ENCODE results near the gene TAAR9. TPM values are rescaled to one million over a fixed set of nuclear protein-coding genes. Genes with fewer than 3 reads are reported as not detected.
"Not testable (repeated sequence)": the region's sequence is repeated elsewhere in the genome, so short reads cannot be mapped to it uniquely, and the experiment has no call there.

Gene TAAR9
- total RNA-seq, 1 donor from 2014 or later, result not detected

DNA sequence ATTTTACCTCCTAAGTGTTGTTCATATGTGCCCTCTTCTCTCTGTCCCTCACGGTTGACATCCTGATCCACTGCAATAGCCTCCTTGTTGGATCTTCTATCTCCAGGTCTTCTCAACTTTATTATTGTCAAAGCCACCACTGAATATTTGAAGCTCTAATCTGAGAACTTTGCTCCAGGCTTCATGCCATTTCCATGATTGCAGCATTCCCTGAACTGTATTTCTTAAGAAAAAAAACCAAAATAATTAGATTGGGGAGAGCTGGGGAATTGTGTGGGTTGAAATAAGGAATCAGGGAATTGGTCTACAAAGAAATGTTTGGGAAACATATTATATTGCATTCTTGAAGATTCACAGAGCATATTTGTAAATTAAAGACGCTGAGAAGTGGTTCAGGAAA, 22.7 kb upstream of the TAAR9 start:
- DNase-seq, result no peak

DNA sequence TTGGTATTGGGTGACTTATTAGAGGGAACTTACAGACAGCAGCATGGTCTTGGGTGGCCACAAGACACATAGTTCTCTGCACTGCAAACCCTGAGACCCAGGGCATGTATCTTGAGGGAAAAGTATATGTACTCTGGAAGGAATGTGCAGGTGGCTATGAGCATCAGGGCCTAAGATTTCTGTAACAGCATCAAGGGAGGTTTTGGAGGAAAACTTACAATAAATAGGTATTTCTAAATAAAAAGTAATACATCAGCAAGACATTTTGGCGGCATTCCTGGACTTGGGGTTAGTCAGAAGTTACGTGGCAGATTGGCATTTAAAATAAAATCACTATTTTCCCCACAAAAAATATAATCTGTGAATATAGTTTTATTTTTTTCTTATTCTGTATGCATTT, 17.1 kb upstream of the TAAR9 start:
- no peak for DNase-seq

DNA sequence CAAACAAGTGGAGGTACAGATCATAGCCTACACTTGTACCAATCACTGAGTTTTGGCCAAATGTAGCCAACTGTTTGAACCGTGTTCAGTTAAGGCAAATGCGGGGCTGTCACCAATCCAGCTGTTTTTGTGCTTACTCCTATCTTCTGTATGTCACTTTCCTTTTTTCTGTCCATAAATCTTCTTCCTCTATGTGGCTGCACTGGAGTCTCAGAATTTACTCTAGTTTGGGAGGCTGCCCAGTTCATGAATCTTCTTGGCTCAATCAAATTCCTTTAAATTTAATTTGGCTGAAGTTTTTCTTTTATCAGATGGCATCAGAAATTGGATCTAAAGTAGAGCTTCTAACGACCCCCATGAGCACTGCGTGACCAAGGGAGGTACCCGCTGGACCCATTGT, 13.4 kb upstream of the TAAR9 start:
- no peak for DNase-seq

DNA sequence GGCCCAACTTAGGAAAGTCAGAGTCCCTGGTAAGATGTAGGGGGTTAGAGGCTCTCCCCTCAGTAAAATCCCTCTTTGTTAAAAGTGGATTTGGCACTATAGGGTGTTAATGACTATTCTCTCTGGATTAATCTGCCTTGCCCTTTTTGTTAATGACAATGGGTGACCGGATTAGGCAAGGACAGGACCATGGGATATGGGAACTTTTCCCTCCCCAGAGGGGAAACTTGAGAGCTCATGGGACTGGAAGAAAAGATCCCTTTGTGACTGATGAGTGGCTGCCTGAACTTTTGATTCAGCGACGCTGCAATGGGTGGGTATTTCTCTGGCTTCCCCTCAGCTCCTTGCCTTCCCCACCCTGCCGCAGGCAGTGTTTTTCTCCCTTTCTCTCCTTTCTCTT, 12.2 kb upstream of the TAAR9 start:
- DNase-seq, result no peak

DNA sequence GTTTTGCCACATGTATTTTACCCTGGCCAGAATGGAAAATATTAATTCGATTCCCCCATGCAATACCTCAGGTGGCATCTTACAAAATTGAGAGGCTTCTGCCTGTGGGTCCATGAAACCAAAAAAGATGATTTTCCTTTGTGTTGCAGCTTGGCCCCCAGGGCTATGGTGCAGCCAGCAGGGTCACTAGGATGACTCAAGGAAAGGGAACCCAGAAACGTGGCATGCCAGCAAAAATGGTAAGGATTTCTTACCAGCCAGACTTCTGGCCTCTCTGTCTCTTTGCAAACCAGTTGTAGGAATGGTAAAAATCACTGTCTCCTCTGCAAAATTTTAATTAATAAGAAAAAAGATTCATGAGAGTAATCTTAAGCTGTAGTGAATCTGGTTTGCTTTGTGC, 11.6 kb upstream of the TAAR9 start:
- no peak for DNase-seq

DNA sequence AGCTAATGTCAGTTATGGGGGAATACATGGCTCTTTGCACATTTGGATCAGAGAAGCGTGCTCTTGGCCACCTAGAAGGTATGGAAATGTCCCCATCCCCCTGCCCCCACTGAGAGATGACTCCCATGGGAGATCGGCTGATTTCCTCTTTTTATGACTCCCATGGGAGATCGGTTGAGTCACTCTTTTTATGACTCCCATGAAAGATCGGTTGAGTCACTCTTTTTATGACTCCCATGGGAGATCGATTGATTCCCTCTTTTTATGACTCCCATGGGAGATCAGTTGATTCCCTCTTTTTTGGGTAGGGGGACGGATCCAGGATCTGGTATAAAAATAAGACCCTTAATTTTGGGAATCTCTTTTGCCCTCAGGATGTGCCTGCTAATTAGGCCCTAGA, 10.3 kb upstream of the TAAR9 start:
- DNase-seq, result no peak

DNA sequence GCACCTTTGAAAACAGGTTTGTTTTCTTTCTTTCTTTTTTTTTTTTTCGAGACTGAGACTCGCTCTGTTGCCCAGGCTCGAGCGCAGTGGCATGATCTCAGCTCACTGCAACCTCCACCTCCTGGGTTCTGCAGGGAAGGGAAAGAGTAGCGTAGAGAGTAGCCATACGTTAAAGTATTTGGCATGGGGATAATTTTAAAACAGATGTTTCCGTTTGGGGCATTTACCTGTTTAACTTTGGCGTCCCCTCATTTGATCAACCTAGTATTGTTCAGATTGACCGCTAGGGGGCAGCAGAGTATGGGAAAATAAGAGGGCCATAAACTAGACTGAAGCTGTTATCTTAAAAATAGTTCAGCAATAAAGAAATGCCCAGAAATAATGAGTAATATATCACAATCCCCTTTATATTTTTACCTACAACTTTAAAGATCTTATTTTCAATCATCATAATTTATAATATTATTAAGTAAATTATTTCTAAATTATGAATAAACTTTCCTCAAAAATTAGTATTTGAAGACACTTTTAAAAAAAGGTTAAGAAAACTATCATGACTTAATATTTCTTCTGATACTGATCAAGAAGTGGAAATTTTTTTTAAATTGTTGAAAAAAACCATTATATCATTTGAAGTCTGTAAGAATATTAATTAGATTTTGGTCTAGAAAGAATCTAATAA, 7.6 kb upstream of the TAAR9 start:
- DNase-seq, result no peak

DNA sequence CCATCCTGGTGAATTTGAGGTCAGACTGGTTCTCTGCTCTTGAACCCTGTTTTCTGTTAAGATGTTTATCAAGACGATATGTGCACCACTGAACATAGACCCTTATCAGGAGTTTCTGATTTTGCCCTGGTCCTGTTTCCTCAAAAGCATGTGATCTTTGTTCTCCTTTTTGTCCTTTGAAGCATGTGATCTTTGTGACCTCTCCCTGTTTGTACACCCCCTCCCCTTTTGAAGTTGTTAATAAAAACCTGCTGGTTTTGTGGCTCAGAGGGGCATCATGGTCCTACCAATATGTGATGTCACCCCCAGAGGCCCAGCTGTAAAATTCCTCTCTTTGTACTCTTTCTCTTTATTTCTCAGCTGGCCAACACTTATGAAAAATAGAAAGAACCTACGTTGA, 3.5 kb upstream of the TAAR9 start:
- not testable (repeated sequence) for DNase-seq

DNA sequence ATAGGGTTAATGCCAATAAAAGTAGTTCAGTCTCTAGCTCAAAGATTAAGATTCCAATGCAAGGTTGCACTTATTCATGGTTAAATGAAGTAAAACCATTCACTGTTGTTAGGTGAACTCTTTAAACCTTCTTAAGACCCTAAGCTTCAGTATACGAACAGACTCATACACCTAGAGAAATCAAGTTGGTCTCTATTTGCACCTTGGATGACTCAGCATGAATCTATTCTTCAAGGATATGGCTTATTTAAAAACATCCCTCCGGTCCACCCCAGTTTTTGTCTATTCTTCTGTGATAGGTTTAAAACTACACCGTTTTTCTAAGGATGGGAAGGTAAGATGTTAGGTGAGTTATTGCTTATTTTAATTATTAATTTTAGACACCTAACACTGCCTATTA, 932 bp upstream of the TAAR9 start:
- no peak for DNase-seq

DNA sequence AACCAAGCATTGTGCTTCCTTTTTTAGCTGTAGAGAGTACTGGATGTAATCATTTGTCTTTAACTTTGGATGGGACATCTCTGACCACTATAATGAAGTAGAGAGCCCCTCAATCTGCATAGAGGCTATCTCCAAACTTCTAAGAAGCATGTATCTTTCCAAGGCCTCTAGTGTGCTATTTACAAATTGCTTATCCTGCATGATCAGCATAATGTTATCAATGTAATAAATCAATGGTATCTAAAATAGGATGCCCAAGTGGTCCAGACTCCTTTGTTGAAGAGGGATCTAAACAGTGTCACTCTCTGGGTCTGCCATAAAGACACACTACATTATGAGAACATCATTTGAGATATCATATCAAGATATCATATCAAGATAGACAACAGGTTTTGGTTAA, 6.7 kb downstream of the TAAR9 start:
- no peak for DNase-seq

DNA sequence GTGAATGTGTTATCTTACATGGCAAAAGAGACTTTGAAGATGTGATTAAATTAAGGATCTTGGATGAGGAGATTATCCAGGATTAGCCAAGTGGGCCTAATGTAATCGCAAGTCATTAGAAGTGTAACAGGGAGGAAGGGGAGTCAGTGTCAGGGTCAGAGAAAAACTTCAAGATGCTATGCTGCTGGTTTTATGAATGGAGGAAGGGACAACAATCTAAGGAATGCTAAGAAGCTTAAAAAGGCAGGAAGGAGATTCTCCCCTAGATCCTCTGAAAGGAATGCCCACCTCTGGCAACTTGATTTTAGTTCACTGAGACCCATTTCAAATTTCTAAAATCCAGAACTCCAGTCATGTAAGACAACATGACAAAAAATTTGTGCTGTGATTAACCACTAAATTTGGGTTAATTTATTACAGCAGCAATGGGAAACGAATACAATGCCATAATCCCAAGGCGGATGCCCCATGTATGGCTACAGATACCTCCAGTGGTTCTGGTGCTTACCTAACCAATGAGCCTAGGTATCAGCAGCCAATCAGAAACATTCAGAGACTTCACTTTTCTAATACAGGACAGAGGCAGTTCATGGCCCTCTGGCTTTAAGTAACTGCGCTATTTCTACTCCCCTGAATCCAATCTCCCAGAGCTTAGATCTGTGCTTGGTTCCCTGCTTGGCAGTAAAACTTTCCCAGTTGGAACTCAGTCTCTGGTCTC, 10.8 kb downstream of the TAAR9 start:
- no peak for DNase-seq

DNA sequence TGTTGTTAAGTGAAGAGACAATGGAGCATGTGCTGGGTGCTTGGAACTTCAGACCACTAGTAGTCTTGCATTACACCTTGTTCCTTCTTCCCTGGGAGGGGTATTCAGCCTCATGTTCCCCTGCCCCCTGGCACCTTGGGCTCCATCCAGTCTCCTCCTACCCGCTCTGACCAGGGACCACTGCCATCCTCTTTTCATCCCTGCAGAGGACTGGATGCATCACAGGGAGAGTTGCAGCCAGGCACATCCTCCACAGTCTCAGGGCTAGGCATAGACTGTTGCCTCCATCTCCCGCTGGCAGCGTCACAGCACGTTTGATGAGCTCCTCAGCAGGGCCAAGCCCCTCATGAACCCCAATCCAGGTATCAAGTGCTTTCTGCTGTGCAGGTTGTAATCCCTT, 13.1 kb downstream of the TAAR9 start:
- no peak for DNase-seq

DNA sequence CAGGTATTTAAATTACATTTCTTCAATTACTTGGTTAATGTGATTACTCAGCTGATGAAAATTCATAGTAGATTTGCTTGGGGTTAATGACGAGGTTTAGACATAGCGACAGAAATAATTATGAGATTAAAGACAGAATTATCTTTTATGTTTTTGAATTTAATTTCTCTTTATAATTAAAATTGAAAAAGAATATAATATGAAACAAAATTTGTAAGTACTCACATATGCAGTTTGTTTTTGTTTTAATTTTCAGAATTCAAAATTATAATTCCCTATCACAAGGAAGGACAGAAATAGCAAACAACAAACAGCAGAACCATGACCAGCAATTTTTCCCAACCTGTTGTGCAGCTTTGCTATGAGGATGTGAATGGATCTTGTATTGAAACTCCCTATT, 14.3 kb downstream of the TAAR9 start, which contains the start of gene TAAR8:
TAAR8 (plus strand) TSS at position 301 of the 400 bp plus-strand sequence; CDS start at position 322, 21 bp downstream.
- no peak for DNase-seq

DNA sequence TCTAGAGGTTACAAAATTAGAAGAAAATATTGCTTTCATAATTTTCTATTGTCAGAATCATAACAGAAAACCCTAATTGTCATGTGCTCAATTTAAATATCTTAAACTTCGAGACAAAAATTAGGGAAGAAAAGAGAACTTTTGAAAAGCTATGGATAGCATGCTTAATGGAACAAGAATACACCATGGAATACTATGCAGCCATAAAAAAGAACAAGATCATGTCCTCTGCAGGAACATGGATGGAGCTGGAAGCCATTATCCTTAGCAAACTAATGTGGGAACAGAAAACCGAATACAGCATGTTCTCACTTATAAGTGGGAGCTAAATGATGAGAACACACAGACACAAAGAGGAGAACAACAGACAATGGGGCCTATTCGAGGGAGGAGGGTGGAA, 22.0 kb downstream of the TAAR9 start:
- DNase-seq, result not testable (repeated sequence)

DNA sequence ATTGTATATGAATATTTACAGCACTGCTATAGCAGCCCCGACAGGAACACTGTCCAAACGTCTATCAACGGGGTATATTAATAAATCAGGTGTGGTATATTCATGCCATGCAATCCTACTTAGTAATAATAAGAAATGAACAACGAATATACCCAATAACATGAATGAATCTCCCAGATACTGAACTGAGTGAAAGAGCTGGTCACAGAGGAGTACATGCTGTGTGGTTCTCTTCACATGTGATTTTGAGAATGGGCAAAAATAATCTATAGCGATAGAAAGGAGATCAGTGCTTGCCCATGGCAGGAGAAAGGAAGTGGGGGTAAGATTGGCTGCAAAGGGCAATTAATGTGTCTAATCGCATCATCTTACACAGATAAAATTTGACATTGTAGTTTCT, 28.3 kb downstream of the TAAR9 start:
- no peak for DNase-seq

DNA sequence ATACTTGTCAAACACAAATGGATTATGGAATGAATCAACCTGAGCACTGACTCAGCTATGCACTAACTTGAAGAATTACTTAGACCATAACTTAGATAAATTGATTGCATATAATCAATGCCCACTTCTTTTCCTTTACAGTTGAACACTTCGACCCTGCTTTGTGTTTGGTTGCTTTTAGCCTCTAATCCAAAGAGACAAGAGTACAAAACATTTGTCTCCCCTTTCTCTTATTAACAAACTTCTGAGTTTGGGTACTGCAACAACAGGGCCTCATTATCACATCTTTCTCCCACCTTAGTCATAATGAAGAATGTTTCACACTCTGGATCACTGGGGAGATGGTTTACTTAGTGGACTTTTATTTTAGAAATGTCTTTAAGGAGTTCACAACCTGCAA, 29.5 kb downstream of the TAAR9 start:
- DNase-seq, result no peak

DNA sequence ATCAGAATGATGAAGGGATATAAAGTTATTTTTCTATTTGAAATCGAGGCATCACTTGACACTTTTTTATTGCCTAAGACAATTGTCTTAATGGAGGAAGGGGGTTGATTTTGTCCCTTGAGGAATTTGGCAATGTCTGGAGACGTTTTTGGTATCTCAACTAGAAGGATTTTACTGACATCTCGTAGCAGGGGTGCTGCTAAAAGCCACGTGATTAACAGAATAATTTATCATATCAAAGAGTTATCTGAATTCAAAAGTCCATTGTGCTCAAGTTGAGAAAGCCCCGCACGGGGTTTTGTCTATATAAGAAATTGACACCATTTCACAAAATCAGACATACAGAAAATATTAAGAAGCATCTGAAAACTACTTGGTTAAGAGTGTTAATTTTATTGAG, 30.5 kb downstream of the TAAR9 start:
- DNase-seq, result no peak

DNA sequence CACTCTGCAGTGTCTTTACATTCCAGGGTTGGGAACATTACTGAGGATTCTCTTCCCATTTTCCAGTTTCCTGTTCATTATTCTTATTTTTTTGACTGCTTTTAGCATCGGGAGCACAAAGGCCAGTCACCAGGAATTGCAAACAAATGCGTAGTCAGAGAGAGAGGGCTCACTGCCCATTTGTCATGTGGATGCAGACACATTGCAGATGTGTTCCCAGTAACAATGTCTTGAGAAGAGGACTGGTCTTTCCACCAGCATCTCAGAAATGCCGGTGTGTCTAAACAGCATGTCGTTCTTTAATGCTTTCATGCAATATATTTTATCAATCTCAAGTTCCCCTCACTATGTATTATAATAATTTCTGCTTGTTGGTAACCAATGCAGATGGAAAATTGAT, 31.1 kb downstream of the TAAR9 start:
- DNase-seq, result no peak

DNA sequence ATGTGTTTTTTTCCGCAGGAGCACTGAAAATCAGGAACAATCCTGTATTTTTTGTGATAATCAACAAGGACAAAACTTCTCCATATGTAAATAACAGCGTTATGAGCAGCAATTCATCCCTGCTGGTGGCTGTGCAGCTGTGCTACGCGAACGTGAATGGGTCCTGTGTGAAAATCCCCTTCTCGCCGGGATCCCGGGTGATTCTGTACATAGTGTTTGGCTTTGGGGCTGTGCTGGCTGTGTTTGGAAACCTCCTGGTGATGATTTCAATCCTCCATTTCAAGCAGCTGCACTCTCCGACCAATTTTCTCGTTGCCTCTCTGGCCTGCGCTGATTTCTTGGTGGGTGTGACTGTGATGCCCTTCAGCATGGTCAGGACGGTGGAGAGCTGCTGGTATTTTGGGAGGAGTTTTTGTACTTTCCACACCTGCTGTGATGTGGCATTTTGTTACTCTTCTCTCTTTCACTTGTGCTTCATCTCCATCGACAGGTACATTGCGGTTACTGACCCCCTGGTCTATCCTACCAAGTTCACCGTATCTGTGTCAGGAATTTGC, 32.2 kb downstream of the TAAR9 start, which contains the start of gene TAAR6:
TAAR6 (plus strand) TSS at position 102 of the 557 bp plus-strand sequence; CDS start at position 102, 0 bp downstream.
- DNase-seq, result no peak

DNA sequence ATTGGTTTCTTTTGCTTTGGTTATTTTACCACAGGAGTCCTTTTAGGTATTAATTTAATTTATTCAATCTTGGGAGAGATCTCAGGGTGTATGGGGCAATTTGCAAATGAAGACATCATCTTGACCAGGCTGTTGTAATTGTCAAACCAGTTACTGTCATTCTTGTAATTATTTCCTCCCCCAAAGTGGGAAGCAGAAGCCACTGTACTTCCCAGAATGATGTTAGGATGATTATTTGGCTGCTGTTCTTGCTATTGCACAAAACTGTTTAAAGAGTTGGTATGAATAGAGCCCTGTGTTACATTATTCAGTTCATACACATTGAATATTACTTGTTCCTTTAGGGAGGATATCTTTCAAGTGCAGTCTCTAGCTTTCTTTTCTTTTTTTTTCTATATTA, 33.7 kb downstream of the TAAR9 start:
- DNase-seq, result no peak

DNA sequence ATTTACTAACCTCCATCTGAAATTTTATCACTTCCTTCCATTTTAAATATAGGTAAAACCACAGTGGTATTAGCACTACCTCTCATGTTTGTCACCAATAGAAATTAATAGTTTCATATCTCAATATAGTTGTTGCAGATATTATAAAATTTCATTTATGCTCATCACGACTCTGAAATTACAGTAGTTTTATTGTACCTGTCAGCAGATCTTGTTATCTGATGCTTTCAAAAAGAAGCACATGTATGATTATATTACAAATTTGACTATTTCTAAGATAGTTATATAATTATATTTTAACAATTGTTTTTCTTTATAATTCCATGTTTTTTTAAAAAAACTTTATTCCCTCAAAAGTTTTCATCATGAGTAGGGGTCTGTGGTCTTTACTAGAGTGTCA, 46.6 kb downstream of the TAAR9 start:
- no peak for DNase-seq

DNA sequence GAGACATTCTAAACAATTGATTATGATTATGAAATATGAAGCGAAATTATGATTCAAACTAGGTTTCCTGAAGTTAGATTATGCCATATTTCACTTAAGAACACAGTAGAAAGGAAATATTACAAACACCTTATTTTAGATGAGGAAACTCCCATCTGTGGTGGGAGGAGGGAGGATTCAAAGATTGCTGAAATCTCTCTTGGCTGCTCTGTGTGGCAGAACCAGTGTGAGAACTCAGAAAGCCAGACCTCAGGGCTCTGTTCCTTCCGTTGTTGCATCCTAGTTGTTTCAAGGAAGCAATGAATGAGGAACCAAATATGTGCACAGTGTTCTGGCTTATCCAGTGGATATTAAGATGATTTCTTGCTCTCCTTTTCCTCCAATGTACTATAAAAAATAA, 49.3 kb downstream of the TAAR9 start:
- DNase-seq, result no peak

All from skin of body (tissue), 2 donors.